Measurements from ENCODE around the gene LRRN2.
"Not testable (repeated sequence)": the region's sequence is repeated elsewhere in the genome, so short reads cannot be mapped to it uniquely, and the experiment has no call there.

The LRRN2 gene

DNA sequence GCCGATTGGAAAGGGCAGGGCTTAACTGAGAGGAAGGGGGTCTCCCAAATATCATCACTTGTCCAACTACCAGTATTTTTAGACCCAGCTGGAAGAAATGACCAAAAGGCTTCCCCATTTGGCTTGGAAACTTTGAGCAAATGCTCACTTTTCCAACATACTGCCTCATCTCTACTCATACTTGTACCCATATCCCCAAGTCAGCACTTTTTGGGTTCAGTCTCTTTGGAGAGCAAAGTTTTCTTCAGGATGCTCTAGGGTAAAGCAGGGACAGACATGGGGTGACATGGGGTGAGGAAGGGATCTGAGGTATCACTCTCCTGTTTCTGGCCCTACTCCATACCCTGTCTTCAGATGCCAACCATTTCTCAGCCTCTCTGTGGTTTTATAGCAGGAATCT lies 27.2 kb downstream of the LRRN2 start:
- no peak for DNase-seq

DNA sequence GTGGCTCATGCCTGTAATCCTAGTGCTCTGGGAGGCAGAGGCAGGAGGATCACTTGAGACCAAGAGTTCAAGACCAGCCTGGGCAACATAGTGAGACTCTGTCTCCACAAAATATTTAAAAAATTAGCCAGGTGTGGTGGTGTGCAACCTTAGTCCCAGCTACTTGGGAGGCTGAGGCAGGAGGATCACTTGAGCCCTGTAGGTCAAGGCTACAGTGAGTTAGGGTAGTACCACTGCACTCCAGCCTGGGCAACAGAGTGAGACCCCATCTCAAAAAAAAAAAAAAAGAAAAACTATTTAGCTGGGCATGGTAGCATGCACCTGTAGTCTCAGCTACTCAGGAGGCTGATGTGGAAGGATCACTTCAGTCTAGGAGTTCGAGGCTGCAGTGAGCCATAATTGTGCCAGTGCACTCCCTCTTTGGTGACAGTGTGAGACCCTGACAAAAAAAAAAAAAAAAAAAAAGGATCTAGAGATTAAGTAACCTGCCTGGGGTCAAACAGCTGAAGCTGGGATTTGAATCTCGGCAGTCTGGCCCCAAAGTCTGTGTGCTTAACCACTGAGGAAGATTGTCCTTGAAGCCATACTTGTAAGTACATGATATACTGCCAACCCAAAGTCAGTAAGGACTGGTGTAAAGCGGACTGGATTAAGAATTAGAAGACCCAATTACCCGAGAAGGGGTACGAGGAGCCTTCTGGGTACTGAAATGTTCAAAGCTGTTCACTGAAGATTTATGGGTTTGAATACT lies 31.8 kb downstream of the LRRN2 start:
- DNase-seq, result no peak

DNA sequence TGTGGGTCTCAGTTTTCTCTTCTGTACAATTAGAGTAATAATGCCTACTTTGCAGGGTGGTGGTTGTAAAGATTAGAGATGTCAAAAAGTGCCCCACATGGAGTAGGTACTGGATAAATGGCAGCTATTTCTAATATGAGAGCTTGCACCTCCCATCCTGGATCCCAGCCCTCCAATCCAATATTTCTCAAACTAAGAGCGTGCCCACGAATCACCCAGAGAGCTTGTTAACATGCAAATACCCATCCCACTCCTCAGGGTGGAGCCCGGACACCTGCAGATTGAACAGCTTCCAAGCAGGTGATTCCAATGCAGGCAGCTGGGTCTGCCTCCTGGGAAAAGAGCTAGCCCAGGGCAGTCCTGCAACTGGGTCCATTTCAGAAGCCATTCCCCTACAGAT lies 33.0 kb downstream of the LRRN2 start:
- peak; percentile 72 for DNase-seq

DNA sequence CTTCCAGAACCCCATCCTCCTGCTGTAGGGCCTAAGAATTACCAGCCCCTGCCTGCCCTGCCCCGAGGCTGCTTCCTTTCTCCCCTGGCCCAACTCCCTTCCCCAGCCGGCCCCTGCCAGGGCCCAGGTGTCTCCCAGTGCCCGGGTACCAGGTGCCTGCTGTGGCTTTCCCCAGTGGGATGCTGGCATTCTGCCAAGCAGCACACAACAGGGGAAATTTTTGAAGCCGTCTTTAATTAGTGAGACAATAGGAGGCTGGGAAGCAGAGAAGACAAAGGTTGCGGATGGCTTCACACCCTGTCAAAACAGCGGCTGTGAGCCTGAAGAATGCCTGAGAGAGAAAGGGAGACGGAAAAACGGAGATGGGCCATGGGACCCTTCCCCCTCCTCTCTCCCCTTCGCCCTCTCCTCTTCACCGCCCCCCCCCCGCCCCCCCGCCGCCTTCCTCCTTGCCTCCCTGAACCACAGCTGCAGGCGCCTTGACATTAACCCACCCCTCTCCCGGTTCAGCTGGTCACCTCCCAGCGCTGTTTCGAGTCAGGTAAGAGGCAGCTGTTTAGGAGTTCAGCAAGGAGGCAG lies 33.6 kb downstream of the LRRN2 start:
- DNase-seq, result peak; percentile 94

DNA sequence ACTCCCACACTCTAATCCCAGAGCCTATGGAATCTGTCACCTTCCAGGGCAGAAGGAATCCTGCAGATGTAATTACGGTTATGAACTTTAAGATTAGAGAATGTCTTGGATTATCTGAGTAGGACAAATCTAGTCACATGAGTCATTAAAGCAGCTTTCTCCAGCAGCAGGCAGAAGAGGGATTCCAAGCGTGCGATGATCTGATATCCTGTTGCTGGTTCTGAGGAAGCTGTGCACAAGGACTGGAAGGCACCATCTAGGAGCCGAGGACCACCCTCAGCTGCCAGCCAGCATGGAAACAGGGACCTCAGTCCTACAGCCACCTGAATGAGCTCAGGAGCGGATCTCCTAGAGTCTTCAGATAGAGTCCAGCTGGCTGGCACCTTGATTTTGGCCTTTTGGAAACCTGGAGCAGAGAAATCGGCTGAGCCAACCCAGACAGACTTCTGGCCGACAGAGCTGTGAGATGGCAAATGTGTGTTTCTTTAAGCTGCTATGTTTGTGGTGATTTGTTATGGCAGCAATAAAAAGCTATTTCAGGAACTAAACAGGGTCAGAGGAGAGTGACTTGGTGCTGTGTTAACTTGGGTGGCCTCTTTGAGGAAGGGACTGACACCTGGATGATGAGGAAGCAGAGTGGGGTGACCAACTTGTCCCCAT lies 34.5 kb downstream of the LRRN2 start:
- peak; percentile 4 for DNase-seq

DNA sequence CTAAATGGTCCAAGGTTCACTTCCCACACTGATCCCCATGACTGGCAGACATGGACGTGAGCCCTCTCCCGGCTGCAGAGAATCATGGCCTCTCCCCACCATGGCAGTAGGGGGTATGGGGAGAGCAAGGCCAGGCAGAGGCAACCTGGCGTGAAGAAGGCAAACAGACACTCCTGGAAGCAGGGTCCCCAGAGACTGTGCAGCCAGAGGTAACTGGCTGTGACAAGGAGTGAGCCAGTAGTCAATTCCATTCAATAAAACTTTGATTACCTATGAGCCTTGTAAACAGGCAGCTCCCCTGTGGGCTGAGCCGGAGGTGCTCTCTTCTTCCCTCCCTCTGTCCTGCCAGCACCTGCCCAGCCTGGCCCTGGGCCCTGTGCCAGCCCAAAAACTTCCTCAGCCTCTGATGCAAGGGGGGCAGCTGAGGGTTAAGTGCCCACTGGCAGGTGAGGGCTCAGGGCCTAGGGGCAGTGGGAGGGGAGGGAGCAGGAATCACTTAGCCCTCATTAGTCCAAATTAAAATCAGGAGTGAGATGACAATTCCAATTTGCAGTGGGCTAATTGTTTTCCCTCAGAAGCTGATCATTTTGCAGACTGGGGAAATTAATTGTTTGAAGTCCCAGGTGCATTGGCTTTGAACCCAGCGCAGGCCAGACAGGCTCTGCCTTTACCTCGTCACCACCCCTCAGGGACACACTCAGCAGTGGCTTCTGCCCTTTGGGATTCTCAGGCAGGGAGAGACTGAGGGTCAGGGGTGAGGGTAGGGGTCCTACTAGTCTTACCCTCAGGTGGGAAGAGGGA lies 35.6 kb downstream of the LRRN2 start:
- peak; percentile 97 for DNase-seq

DNA sequence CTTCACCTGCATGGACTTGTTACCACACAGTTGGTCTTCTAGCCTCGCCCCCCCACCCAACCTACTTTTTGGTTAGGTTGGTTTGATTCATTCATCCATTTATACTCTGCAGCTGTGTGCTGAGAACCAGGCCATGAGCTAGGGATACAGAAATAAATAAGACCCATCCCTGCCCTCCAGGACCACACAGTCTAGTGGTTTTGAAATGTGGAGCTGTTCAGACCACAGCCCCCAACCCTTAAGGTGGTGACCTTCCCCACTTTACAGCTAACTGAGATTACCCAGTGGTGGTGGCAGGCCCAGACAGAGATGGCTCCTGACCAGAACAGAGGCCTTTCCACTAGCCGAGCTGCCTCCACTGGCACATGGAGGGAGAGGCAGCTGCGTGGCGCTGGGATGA lies 37.0 kb downstream of the LRRN2 start:
- no peak for DNase-seq

DNA sequence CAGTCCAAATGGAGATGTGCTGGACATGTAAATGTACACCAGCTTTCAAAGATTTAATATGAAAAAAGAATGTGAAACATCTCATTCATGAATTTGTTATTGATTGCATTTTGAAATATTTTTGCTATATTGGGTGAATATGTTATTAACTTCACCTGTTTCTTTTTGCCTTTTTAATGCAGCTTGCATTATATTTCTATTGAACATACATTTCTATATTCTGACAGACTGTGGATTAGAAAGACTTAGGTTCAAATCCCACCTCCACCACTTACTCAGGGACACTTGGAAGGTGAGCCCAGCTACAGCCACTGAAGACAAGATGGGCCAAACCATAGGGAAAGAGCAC lies 37.8 kb downstream of the LRRN2 start:
- DNase-seq, result no peak

DNA sequence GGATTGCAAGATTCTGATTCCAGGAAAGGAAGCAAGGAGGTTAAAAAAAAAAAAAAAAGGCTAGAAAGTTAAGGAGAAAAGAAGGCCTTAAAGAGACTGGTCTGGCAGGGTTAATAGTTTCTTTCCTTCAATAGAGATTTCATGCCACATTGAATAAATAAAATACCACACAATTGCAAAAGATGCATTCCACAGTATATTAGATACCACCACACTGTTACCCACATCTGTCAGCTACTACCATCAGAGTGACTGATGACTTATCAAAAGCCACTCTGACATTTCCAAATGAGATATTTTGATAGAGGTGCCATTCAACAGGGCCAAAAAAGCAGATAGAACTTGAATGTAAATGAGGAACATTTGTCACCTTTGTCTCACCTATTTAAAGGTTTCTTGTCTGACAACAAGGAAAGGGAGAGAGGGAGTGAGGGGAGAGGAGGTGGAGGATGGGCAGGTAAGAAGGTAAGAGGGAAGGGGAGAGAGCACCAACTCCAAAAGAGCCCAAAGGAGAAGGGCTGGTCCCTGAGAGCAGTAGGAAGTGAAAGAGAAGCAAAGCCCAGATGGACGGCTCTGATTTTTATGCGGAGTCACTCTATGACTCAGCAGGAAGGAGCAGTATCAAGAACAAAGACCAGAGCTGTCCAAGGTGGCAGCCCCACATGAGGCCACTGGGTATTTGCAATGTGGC lies 38.3 kb downstream of the LRRN2 start:
- DNase-seq, result no peak

DNA sequence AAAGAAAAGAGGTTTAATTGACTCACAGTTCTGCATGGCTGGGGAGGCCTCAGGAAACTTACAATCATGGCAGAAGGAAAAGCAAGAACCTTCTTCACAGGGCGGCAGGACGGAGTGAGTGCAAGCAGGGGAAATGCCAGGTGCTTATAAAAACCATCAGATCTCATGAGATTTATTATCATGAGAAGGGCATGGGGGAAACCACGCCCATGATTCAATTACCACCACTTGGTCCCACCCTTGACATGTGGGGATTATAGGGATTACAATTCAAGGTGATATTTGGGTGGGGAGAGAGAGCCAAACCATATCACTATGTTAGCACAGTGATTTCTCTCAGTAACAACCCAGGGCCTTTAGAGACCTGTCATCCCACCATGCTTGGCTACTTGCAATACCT lies 39.9 kb downstream of the LRRN2 start:
- DNase-seq, result no peak

DNA sequence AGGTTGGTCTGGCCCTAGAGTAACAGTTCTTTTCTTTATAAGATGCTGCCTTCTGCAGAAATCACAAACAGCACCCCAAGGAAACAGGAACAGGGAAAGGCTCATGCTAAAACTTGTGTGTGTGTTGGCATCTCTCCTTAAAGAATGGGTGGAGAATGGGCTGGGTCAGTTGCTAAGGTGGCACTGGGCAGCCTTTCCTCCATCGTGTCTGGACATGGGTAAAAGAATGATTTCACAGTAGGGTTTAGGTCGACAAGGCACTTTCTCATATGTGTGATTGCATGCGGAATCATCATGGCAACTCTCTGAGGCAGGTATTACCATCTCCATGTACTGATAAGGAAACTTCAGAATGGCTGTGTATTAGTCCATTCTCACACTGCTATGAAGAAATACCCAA lies 40.3 kb downstream of the LRRN2 start:
- DNase-seq, result no peak

DNA sequence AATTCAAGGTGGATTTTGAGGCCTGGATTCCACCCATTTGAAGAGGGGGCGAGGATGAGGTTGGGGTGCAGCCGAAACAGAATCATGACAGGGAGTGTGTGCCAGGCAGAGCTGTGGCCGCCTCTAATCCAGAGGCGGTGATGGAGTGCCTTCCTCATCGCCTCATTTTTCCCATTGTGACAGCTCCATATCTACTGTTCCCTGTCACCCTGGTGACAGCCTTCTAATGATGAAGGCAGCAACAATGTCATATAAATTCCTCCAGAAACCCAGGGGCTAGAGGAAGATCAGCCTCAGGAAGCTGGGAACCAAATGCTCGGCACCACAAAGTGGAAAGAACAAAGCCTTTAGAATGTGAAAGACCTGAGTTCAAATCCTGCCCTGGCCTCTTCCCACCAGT lies 42.0 kb downstream of the LRRN2 start:
- no peak for DNase-seq

DNA sequence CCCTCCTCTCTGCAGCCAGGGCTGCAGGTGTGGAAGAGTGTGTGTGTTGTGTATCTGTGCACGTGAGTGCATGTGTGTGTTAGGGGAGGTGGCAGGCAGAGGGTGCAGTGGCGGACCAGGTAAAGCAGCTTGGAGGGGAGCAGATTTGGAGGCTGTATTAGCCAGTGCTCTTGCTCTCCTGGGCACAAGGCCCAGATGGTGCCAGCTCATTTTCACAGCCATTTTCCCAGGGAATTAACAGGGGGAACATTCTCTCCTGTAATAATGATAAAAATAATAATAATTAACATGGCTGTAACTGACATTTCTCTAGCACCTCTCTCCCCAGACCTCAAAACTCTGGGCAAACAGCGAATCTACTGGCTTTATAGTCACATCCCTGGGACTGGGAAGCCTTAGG lies 43.6 kb downstream of the LRRN2 start:
- DNase-seq, result no peak

DNA sequence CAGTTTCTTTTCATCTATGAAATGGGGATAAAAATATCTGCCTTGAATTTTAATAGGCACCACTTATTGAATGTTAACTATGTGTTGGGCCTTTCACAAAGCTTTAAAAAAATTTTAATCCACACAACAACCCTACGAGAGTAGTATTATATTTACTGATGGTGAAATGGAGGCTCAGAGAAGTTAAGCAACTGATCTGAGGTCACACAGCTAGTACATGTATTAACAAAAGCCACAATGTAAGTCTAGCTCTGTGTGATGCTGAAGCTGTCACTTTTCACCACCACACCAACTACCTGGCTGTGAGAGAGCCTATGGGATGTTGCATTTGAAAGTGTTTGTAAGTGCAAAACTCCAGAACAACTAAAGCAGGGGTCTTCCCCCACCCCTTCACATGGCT lies 44.1 kb downstream of the LRRN2 start:
- no peak for DNase-seq

DNA sequence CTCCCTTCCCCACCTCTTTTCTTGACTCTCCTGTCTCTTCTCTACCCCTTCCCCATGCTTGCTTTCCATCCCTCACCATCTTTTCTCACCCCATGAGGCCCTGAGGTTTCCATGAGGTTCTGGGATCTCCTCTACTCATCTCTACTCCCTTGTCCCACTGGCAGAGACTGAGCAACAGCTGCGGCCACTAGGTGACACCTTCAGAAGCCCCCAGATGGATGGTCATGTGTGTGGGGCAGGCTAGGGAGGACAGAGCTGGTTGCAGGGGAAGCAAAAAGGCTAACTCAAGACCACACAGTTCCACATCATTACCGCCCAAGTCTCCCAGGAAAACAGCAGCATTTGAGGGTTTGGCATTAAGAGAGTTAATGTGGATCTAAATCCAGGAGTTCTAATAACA lies 45.0 kb downstream of the LRRN2 start:
- no peak for DNase-seq

DNA sequence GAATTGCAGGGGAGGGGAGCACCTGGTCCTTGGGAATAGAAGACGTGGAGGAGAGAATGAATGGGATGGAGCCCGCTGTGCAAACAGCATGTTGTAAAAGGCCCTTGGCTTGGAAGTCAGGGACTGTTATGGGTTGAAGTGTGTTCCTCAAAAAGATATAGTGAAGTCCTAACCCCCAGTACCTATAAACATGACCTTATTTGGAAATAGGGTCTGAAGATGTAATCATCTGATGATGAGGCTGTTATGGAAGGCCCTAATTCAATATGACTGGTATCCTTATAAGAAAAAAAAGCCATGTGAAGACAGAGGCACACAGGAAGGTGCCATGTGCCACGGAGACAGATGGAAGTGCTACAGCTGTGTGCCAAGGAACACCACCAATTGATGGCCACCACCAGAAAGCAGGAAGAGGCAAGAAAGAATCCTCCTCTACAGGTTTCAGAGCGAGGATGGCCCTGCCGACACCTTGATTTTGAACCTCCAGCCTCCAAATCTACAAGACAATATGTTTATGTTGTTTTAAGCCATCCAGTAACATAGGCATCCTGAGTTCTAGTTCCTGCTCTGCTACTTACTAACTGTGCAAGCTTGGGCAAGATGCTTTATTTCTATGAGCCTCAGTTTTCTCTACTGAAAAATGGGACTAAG lies 51.2 kb downstream of the LRRN2 start:
- DNase-seq, result no peak

DNA sequence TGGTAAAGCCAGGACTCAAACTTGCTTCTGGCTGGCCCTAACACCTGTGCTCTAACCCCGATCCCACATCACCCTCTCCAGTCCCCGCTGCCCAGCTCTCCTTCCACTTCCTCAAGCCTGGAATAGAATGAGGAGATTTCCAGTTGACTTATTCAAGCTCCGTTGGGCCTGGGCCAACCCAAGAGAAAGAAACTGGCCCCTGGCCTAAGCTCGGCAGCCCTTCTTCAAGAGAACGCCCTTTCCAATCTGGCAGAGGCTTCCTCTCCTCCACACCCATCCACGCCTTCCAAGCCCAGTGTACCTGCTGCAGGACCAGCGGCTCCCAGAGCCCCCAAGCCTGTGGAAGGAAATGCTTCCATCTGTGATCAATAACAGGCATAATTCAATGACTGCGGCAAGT lies 51.9 kb downstream of the LRRN2 start:
- no peak for DNase-seq

DNA sequence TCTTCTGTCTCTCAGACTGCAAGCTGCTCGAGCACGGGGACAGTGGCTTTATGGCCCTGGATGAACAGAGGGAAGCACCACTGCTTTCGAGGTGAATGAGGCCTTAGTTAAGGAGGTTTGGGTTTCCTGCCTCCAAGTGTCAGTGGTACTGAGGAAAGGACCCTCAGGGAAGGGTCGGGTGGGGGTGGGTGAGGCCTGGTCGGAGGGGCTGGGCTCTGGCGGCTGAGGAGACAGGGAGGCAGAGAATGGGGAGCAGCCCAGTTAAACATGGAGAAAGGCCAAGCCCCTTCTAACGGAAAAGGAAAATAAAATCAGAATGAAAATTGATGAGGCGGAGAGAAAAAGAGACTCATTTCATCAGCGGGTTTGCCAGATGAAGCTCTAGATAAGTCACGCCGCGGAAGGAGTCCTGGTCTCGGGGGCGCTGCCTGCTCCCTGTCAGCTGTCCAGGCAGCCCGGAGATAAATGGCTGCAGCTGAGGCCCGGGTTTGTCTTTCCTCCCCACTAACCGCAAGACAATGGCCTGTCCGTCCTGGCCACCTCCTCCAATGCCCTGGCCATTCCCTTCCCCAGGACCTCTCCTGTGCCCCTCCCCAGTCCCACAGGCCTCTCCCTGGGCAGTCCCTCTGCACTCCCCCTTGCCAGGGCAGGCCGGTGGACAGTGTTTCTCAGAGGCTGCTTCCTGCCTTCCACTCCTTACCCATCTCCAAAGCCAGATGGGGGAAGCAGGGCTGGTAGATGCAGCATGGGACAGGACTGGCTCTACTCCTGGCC lies 55.2 kb downstream of the LRRN2 start:
- no peak for DNase-seq

DNA sequence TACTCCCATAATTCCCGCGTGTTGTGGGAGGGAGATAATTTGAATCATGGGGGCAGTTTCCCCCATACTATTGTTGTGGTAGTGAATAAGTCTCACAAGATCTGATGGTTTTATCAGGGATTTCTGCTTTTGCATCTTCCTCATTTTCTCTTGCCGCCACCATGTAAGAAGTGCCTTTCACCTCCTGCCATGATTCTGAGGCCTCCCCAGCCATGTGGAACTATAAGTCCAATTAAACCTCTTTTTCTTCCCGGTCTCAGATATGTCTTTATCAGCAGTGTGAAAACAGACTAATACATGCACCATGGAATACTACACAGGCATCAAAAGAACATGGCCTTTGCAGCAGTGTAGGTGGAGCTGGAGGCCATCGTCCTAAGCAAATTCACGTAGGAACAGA lies 56.1 kb downstream of the LRRN2 start:
- DNase-seq, result not testable (repeated sequence)

DNA sequence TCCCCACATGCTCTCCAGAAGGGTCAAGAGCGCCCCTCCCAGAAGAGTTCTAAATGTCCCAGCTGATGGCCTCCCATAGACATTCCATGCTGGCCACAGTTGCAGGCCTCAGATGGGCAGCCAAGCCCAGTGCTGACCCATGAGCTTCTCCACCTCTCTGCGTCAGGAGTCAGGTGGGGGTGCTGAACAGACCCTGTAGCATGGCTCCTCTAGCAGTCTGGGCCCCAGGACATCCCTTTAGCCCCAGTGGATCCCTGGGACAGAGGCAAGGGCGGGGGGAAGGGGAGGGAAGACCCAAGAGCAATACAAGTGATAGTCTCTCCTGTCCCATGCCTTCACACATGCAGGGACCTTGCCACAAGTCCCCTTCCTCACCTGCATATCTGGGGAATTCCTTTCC lies 56.7 kb downstream of the LRRN2 start:
- DNase-seq, result no peak

DNA sequence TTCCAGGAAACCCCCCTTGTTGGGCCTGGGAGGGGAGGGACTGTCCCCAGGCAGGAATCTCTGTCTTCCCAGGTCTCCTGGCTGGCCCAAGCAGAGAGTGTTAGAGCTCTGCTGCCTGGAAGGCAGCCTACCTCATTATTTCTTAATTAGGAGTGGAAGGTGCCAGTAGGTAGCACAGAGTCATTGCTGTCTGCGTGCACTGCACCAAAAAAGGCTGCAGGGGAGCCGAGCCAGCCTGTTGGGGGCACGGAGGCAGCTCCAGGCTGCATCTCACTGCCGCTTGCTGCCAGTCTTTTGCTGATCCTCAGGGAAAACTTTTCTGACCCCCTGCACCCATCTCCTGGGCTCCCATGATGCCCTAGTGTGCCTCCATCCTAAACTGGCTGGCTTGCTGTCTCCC lies 58.1 kb downstream of the LRRN2 start:
- DNase-seq, result no peak

DNA sequence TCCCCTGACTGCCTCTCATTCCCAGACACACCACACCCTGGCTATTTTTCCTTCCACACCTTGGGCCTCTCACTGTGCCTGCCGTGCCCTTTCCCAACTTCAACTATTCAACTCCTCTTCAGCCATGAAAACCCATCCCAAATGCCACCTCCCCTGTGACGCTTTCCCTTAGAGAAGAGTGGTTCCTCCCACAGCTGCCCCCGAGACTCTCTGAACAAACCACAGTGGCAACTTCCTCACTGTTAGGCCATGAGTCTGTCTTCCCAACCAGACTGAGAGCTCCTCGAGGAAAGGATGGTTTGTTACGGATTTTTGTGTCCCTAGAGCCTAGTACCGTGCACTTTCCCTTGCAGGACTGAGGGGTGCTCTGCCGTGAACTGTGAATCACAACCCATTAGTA lies 59.2 kb downstream of the LRRN2 start:
- no peak for DNase-seq
